ENCODE results near the gene FGF7.

Gene FGF7

GRCh38 chr15:49415638-49416037, 7.4 kb upstream of the FGF7 start:
- Histone ChIP-seq H3K4me1 (ENCODE audit: control insufficient read depth, insufficient read depth, low read length) (no peaks in the 10 kb centered on the region), H3K36me3 (ENCODE audit: control insufficient read depth, insufficient read depth, low read length) (no peaks in the 10 kb centered on the region), H3K9me3 (ENCODE audit: control insufficient read depth, insufficient read depth, low read depth, low read length) (no peaks in the 10 kb centered on the region), H3K27me3 (ENCODE audit: control insufficient read depth, insufficient read depth, low read length) (no peaks in the 10 kb centered on the region), H3K27ac (ENCODE audit: low read depth, low read length) (no peak overlapping the region), H3K4me3 (ENCODE audit: low read depth, low read length) (no peak overlapping the region), H3K9ac (ENCODE audit: low read length) (no peak overlapping the region)

- no peak overlapping the region for H3K27ac ChIP-seq (ENCODE audit: low read depth, low read length)
- H3K36me3 ChIP-seq (ENCODE audit: control insufficient read depth, insufficient read depth, low read length): no peaks in the 10 kb centered on the region
- H3K27me3 ChIP-seq (ENCODE audit: control insufficient read depth, insufficient read depth, low read length): no peaks in the 10 kb centered on the region
- H3K9ac ChIP-seq (ENCODE audit: low read length): no peak overlapping the region
- peaks cover 4% of the 10 kb centered on the region; the same call in 1 of the 2 replicates for H3K4me1 ChIP-seq (ENCODE audit: control insufficient read depth, insufficient read depth, low read length)
- H3K4me3 ChIP-seq (ENCODE audit: low read depth, low read length): no peak overlapping the region
- no peaks in the 10 kb centered on the region for H3K9me3 ChIP-seq (ENCODE audit: control insufficient read depth, insufficient read depth, low read depth, low read length)
These were observed 4.2 kb upstream of the FGF7 start for GRCh38 chr15:49418811-49419210.

GRCh38 chr15:49421991-49422390, 1.1 kb upstream of the FGF7 start:
- no peak overlapping the region for H3K9ac ChIP-seq (ENCODE audit: low read length)

GRCh38 chr15:49423901-49424550, 984 bp downstream of the FGF7 start:
- Histone ChIP-seq H3K36me3 (ENCODE audit: control insufficient read depth, insufficient read depth, low read length) (no peaks in the 10 kb centered on the region), H3K9me3 (ENCODE audit: control insufficient read depth, insufficient read depth, low read depth, low read length) (no peaks in the 10 kb centered on the region), H3K27ac (ENCODE audit: low read depth, low read length) (no peak overlapping the region), H3K4me3 (ENCODE audit: low read depth, low read length) (no peak overlapping the region), H3K27me3 (ENCODE audit: control insufficient read depth, insufficient read depth, low read length) (no peaks in the 10 kb centered on the region), H3K9ac (ENCODE audit: low read length) (no peak overlapping the region), H3K4me1 (ENCODE audit: control insufficient read depth, insufficient read depth, low read length) (peaks cover 4% of the 10 kb centered on the region; the same call in 1 of the 2 replicates)

More at GRCh38 chr15:49421991-49422390, 1.1 kb upstream of the FGF7 start:
- Histone ChIP-seq H3K4me3 (ENCODE audit: low read depth, low read length) (no peak overlapping the region), H3K36me3 (ENCODE audit: control insufficient read depth, insufficient read depth, low read length) (no peaks in the 10 kb centered on the region), H3K27me3 (ENCODE audit: control insufficient read depth, insufficient read depth, low read length) (no peaks in the 10 kb centered on the region), H3K27ac (ENCODE audit: low read depth, low read length) (no peak overlapping the region), H3K9me3 (ENCODE audit: control insufficient read depth, insufficient read depth, low read depth, low read length) (no peaks in the 10 kb centered on the region), H3K4me1 (ENCODE audit: control insufficient read depth, insufficient read depth, low read length) (peaks cover 4% of the 10 kb centered on the region; the same call in 1 of the 2 replicates)

- Histone ChIP-seq H3K27ac (ENCODE audit: low read depth, low read length) (no peak overlapping the region), H3K9me3 (ENCODE audit: control insufficient read depth, insufficient read depth, low read depth, low read length) (no peaks in the 10 kb centered on the region), H3K4me3 (ENCODE audit: low read depth, low read length) (no peak overlapping the region), H3K27me3 (ENCODE audit: control insufficient read depth, insufficient read depth, low read length) (no peaks in the 10 kb centered on the region), H3K9ac (ENCODE audit: low read length) (no peak overlapping the region), H3K4me1 (ENCODE audit: control insufficient read depth, insufficient read depth, low read length) (peaks cover 4% of the 10 kb centered on the region; the same call in 1 of the 2 replicates), H3K36me3 (ENCODE audit: control insufficient read depth, insufficient read depth, low read length) (no peaks in the 10 kb centered on the region)
These were observed 1.9 kb downstream of the FGF7 start for GRCh38 chr15:49424954-49425353.

- Histone ChIP-seq H3K27me3 (ENCODE audit: control insufficient read depth, insufficient read depth, low read length) (no peaks in the 10 kb centered on the region), H3K9ac (ENCODE audit: low read length) (no peak overlapping the region), H3K9me3 (ENCODE audit: control insufficient read depth, insufficient read depth, low read depth, low read length) (no peaks in the 10 kb centered on the region), H3K4me3 (ENCODE audit: low read depth, low read length) (no peak overlapping the region), H3K4me1 (ENCODE audit: control insufficient read depth, insufficient read depth, low read length) (peaks cover 4% of the 10 kb centered on the region; the same call in 1 of the 2 replicates), H3K36me3 (ENCODE audit: control insufficient read depth, insufficient read depth, low read length) (no peaks in the 10 kb centered on the region), H3K27ac (ENCODE audit: low read depth, low read length) (no peak overlapping the region)
These were observed 4.3 kb downstream of the FGF7 start for GRCh38 chr15:49427372-49427771.

- Histone ChIP-seq H3K9ac (ENCODE audit: low read length) (no peak overlapping the region), H3K9me3 (ENCODE audit: control insufficient read depth, insufficient read depth, low read depth, low read length) (no peaks in the 10 kb centered on the region), H3K36me3 (ENCODE audit: control insufficient read depth, insufficient read depth, low read length) (no peaks in the 10 kb centered on the region), H3K4me3 (ENCODE audit: low read depth, low read length) (no peak overlapping the region), H3K27me3 (ENCODE audit: control insufficient read depth, insufficient read depth, low read length) (no peaks in the 10 kb centered on the region), H3K4me1 (ENCODE audit: control insufficient read depth, insufficient read depth, low read length) (no peaks in the 10 kb centered on the region), H3K27ac (ENCODE audit: low read depth, low read length) (no peak overlapping the region)
These were observed 5.5 kb downstream of the FGF7 start for GRCh38 chr15:49428409-49429095.

- H3K4me1 ChIP-seq (ENCODE audit: control insufficient read depth, insufficient read depth, low read length): no peaks in the 10 kb centered on the region
- H3K4me3 ChIP-seq (ENCODE audit: low read depth, low read length): no peak overlapping the region
- H3K9me3 ChIP-seq (ENCODE audit: control insufficient read depth, insufficient read depth, low read depth, low read length): no peaks in the 10 kb centered on the region
- H3K27me3 ChIP-seq (ENCODE audit: control insufficient read depth, insufficient read depth, low read length): no peaks in the 10 kb centered on the region
- no peak overlapping the region for H3K9ac ChIP-seq (ENCODE audit: low read length)
- H3K27ac ChIP-seq (ENCODE audit: low read depth, low read length): no peak overlapping the region
- no peaks in the 10 kb centered on the region for H3K36me3 ChIP-seq (ENCODE audit: control insufficient read depth, insufficient read depth, low read length)
These were observed 7.0 kb downstream of the FGF7 start for GRCh38 chr15:49430046-49430445.

GRCh38 chr15:49435174-49435573, 12.1 kb downstream of the FGF7 start:
- Histone ChIP-seq H3K4me3 (ENCODE audit: low read depth, low read length) (no peak overlapping the region), H3K4me1 (ENCODE audit: control insufficient read depth, insufficient read depth, low read length) (peaks cover 4% of the 10 kb centered on the region; the same call in 1 of the 2 replicates), H3K27me3 (ENCODE audit: control insufficient read depth, insufficient read depth, low read length) (no peaks in the 10 kb centered on the region), H3K9me3 (ENCODE audit: control insufficient read depth, insufficient read depth, low read depth, low read length) (no peaks in the 10 kb centered on the region), H3K36me3 (ENCODE audit: control insufficient read depth, insufficient read depth, low read length) (no peaks in the 10 kb centered on the region), H3K9ac (ENCODE audit: low read length) (no peak overlapping the region), H3K27ac (ENCODE audit: low read depth, low read length) (no peak overlapping the region)

GRCh38 chr15:49436751-49437150, 13.7 kb downstream of the FGF7 start:
- H3K27ac ChIP-seq (ENCODE audit: low read depth, low read length): no peak overlapping the region
- no peak overlapping the region for H3K9ac ChIP-seq (ENCODE audit: low read length)
- H3K27me3 ChIP-seq (ENCODE audit: control insufficient read depth, insufficient read depth, low read length): no peaks in the 10 kb centered on the region
- H3K9me3 ChIP-seq (ENCODE audit: control insufficient read depth, insufficient read depth, low read depth, low read length): no peaks in the 10 kb centered on the region
- H3K4me3 ChIP-seq (ENCODE audit: low read depth, low read length): no peak overlapping the region
- peaks cover 4% of the 10 kb centered on the region; the same call in 1 of the 2 replicates for H3K4me1 ChIP-seq (ENCODE audit: control insufficient read depth, insufficient read depth, low read length)
- H3K36me3 ChIP-seq (ENCODE audit: control insufficient read depth, insufficient read depth, low read length): no peaks in the 10 kb centered on the region

GRCh38 chr15:49438962-49439631, 16.1 kb downstream of the FGF7 start:
- Histone ChIP-seq H3K9ac (ENCODE audit: low read length) (no peak overlapping the region), H3K4me1 (ENCODE audit: control insufficient read depth, insufficient read depth, low read length) (peaks cover 10% of the 10 kb centered on the region; the same call in 1 of the 2 replicates), H3K27ac (ENCODE audit: low read depth, low read length) (no peak overlapping the region), H3K4me3 (ENCODE audit: low read depth, low read length) (no peak overlapping the region), H3K27me3 (ENCODE audit: control insufficient read depth, insufficient read depth, low read length) (no peaks in the 10 kb centered on the region), H3K9me3 (ENCODE audit: control insufficient read depth, insufficient read depth, low read depth, low read length) (no peaks in the 10 kb centered on the region), H3K36me3 (ENCODE audit: control insufficient read depth, insufficient read depth, low read length) (no peaks in the 10 kb centered on the region)
